Omental fat pad (tissue), 4 donors: ENCODE data around the gene CFAP52. TPM values are rescaled to one million over a fixed set of nuclear protein-coding genes. Genes with fewer than 3 reads are reported as not detected.
"Not testable (repeated sequence)": the region's sequence is repeated elsewhere in the genome, so short reads cannot be mapped to it uniquely, and the experiment has no call there.

ENCODE experiments used
- ATAC-seq: fragments of 150-250 bp; one replicate; pipeline ENCODE4 v1.9.1; 2016; ENCODE audit warnings: mild to moderate bottlenecking, moderate library complexity; ENCODE audit not compliant: low FRiP score
- DNase-seq: peaks from one replicate; pipeline ENCODE4 v3.0.0-alpha.2; 2019; ENCODE audit warnings: low spot score
- total RNA-seq, 4 donors: library from RNA; depleted of rRNA; stranded (reverse); fragments of >200 nt; gene quantifications; one replicate each; pipeline ENCODE4 v1.1.0, GENCODE V29; 2016
- TF ChIP-seq, protein P1 (sequence below), 3 donors: fragments of 450-650 bp; IDR thresholded peaks; one replicate each; pipeline ENCODE4 v1.5.1; 2016 to 2017; ENCODE audit warnings: antibody characterized with exemption in 3 of 3, mild to moderate bottlenecking in 3 of 3, moderate library complexity in 2 of 3

Gene CFAP52
- total RNA-seq, 4 donors from 2014 or later: 0.19 TPM; not detected in 3

DNA sequence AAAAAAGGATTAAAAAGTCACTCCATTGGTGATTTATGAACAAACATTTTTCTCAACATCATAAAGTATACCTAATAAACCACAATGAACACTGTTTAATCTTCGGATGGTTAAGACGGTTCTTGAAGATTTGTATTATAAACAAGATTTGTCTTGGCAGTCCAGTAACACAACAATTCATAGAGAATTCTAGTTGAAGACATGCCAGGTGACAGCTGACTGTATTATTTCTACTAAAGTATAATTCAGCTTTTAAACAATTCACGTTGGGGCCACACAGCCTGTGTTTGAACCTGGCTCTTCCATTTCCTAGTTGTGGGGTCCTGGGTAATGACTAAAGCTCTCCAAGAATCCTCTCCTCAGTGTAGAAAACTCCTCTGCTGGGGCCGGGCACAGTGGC, 22.8 kb upstream of the CFAP52 start:
- ATAC-seq (no peak), DNase-seq (no peak)
- TF ChIP-seq, protein P1, sequence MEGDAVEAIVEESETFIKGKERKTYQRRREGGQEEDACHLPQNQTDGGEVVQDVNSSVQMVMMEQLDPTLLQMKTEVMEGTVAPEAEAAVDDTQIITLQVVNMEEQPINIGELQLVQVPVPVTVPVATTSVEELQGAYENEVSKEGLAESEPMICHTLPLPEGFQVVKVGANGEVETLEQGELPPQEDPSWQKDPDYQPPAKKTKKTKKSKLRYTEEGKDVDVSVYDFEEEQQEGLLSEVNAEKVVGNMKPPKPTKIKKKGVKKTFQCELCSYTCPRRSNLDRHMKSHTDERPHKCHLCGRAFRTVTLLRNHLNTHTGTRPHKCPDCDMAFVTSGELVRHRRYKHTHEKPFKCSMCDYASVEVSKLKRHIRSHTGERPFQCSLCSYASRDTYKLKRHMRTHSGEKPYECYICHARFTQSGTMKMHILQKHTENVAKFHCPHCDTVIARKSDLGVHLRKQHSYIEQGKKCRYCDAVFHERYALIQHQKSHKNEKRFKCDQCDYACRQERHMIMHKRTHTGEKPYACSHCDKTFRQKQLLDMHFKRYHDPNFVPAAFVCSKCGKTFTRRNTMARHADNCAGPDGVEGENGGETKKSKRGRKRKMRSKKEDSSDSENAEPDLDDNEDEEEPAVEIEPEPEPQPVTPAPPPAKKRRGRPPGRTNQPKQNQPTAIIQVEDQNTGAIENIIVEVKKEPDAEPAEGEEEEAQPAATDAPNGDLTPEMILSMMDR (IDR thresholded peaks at IDR 0.05): no peak

DNA sequence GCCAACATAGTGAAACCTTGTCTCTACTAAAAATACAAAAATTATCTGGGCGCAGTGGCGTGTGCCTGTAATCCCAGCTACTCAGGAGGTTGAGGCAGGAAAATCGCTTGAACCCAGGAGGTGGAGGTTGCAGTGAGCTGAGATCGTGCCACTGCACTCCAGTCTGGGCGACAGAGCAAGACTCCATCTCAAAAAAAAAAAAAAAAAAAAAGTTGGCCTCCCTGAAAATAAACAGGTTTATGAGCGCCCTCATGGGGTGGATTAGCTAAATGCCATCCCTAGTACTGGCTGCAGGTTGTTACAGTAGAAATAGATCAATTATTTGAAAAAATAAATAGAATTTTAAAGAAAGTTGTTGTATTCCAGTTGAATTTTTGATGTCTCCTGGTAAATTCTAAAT, 21.7 kb upstream of the CFAP52 start:
- not testable (repeated sequence) for DNase-seq, ATAC-seq

DNA sequence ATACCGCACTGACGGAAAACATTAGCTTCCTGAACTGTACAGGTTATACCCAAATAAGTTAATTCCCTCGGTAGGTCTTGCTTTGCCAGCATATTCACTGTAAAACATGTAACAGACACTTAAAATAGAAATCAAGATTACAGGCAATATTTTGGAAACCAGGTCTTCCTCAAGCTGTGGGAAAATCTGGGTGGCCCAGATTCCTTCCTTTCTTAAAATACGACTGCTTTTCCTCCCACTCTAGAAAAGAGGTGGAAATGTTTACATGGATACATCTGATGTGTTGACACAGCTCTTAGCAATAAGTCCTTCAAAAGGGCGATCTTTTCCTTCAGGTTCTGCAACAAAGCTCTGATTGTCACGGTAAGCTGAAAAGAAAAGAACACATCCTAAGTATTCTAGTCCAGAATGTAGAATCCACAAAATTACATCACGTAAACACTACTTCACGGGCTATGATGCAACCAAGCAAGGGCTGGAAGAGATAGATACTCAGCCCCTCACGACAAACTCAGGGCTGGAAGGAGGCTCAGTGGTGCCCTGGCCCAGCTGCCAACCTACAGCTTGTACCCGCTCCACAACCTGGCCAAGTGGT, 19.2 kb upstream of the CFAP52 start:
- ATAC-seq (no peak), DNase-seq (no peak)
- TF ChIP-seq, protein P1 (IDR thresholded peaks at IDR 0.05): no peak

DNA sequence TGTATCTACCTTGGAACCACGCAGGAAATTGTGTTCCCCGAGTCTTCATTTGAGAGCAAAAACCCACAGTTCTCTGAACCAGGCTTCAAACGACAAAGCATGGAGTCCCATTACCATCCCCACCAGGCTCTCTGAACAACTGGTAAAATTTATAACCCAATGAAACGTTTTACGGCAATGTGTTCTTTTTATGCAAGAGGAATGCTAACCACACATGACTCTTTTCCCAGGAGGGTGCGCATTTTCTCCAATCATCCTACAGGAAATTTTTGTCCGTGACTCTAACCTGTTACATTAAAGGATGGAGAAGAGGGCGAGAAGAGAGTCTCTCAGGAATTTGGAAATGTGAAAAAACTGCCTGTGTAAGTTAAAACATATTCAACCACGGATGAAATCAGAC, 18.6 kb upstream of the CFAP52 start:
- TF ChIP-seq, protein P1 (IDR thresholded peaks at IDR 0.05): no peak
- ATAC-seq: no peak
- no peak for DNase-seq

DNA sequence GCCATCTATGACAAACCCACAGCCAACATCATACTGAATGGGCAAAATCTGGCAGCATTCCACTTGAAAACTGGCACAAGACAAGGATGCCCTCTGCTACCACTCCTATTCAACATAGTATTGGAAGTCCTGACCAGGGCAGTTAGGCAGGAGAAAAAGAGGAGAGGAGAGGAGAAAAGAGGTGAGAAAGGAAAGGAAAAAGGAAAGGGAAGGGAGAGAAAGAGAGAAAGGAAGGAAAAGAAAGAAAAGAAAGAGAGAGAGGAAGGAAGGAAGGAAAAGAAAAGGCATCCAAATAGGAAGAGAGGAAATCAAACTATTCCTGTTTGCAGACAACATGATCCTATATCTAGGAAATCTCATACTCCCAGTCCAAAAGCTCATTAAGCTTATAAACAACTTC, 12.3 kb upstream of the CFAP52 start:
- TF ChIP-seq, protein P1 (IDR thresholded peaks at IDR 0.05): no peak
- no peak for ATAC-seq
- no peak for DNase-seq

DNA sequence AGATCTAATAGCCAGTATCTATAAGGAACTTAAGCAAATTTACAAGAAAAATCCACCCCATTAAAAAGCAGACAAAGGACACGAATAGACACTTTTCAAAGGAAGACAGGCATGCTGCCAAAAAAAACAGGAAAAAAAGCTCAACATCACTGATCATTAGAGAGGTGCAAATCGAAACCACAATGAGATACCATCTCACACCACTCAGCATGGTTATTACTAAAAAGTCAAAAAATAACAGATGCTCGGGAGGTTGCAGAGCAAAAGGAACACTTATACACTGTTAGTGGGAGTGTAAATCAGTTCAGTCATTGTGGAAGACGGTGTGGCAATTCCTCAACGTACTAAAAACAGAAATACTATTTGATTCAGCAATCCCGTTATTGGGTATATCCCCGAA, 10.4 kb upstream of the CFAP52 start:
- no peak for ATAC-seq
- TF ChIP-seq, protein P1 (IDR thresholded peaks at IDR 0.05): no peak
- no peak for DNase-seq

DNA sequence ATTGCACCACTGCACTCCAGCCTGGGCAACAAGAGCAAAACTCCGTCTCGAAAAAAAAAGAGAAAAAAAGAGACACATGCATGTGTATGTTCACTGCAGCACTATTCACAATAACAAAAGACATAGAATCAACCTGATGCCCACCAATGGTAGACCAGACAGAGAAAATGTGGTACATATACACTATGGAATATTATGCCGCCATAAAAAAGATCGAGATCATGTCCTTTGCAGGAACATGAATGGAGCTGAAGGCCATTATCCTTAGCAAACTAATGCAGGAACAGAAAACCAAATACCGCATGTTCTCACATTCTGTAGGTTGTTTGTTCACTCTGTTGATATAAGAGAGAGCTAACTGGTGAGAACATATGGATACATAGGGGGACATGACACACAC, 9.7 kb upstream of the CFAP52 start:
- ATAC-seq, DNase-seq: not testable (repeated sequence)

DNA sequence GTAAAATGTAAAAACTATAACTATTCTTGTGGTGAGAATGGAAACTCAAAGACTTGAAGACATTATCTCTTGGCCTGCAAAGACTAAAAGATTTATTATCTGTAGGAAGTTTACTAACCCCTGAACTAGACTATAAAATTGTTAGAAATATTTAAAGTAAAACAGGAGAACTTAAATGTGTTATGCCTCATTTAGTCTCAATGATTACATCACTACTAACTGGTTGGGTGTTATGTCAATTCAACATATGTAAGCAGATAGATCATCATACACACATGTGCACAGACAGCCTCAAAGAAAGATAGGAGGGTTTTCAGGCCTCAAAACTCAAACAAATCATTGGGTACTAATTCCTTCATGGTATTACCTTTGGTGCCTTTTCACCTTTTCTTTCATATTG, 8.4 kb upstream of the CFAP52 start:
- ATAC-seq (no peak), DNase-seq (no peak)
- TF ChIP-seq, protein P1 (IDR thresholded peaks at IDR 0.05): no peak
